ENCODE data around the gene DCANP1.

DNA sequence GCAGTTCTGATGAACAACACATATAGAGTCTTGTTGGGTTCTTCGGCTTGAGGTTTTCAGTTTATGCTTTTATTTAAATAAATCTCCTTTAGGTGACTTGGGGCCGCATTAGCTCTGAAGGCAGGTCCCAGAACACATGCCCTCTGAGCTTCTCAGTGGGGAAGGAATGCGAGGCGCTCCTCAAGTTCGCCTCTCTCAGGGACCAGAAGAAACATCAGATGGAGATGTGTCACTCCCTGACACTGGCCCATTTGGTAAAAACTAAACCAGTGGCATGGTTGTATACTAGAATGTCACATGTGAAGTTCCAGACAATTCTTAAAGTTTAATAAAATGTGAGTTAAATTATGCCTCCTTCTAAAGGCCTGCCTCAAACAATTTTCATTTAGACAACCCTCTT lies 50.1 kb downstream of the DCANP1 start:
- TF ChIP-seq, protein P1, sequence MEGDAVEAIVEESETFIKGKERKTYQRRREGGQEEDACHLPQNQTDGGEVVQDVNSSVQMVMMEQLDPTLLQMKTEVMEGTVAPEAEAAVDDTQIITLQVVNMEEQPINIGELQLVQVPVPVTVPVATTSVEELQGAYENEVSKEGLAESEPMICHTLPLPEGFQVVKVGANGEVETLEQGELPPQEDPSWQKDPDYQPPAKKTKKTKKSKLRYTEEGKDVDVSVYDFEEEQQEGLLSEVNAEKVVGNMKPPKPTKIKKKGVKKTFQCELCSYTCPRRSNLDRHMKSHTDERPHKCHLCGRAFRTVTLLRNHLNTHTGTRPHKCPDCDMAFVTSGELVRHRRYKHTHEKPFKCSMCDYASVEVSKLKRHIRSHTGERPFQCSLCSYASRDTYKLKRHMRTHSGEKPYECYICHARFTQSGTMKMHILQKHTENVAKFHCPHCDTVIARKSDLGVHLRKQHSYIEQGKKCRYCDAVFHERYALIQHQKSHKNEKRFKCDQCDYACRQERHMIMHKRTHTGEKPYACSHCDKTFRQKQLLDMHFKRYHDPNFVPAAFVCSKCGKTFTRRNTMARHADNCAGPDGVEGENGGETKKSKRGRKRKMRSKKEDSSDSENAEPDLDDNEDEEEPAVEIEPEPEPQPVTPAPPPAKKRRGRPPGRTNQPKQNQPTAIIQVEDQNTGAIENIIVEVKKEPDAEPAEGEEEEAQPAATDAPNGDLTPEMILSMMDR (IDR thresholded peaks at IDR 0.05), result no peak
- TF ChIP-seq POLR2A (IDR thresholded peaks at IDR 0.05), result no peak

Measured in heart left ventricle (tissue), 13 donors.